GM21423 (cell line): ENCODE data around the gene P2RX2.

Source experiments
- ATAC-seq: cut with Tn5 transposase; IDR thresholded peaks from one replicate; pipeline ENCODE4 v1.9.1; 2021; ENCODE audit warnings: mild to moderate bottlenecking, moderate library complexity; ENCODE audit not compliant: unreplicated experiment

The P2RX2 gene

GRCh38 chr12:132618683-132619043 lies at the start of gene P2RX2:
P2RX2 (plus strand) TSS chr12:132618776; CDS start chr12:132618817, 41 bp downstream.
- ATAC-seq: no peak

GRCh38 chr12:132568826-132569480 lies 49.6 kb upstream of the P2RX2 start:
- ATAC-seq: no peak

GRCh38 chr12:132569856-132570480 lies 48.6 kb upstream of the P2RX2 start:
- ATAC-seq: no peak

GRCh38 chr12:132570635-132571034 lies 47.9 kb upstream of the P2RX2 start:
- no peak for ATAC-seq

GRCh38 chr12:132571051-132571450 lies 47.5 kb upstream of the P2RX2 start:
- no peak for ATAC-seq

GRCh38 chr12:132571598-132571997 lies 47.0 kb upstream of the P2RX2 start:
- no peak for ATAC-seq

- no peak for ATAC-seq
These were observed 46.5 kb upstream of the P2RX2 start for GRCh38 chr12:132572106-132572505.

- no peak for ATAC-seq
These were observed 45.5 kb upstream of the P2RX2 start for GRCh38 chr12:132572801-132573760.

- no peak for ATAC-seq
These were observed 44.1 kb upstream of the P2RX2 start for GRCh38 chr12:132574271-132574996.

- no peak for ATAC-seq
These were observed 42.9 kb upstream of the P2RX2 start for GRCh38 chr12:132575661-132576060.

GRCh38 chr12:132576701-132577100 lies 41.9 kb upstream of the P2RX2 start:
- ATAC-seq: no peak

GRCh38 chr12:132577191-132577920 lies 41.2 kb upstream of the P2RX2 start:
- ATAC-seq: no peak

GRCh38 chr12:132578118-132578517 lies 40.5 kb upstream of the P2RX2 start:
- ATAC-seq: no peak

- no peak for ATAC-seq
These were observed 39.8 kb upstream of the P2RX2 start for GRCh38 chr12:132578826-132579225.

- ATAC-seq: no peak
These were observed 38.8 kb upstream of the P2RX2 start for GRCh38 chr12:132579744-132580143.

GRCh38 chr12:132580701-132581292 lies 37.8 kb upstream of the P2RX2 start:
- ATAC-seq: no peak

- no peak for ATAC-seq
These were observed 37.1 kb upstream of the P2RX2 start for GRCh38 chr12:132581348-132582057.

- no peak for ATAC-seq
These were observed 36.5 kb upstream of the P2RX2 start for GRCh38 chr12:132582058-132582420.
